B cell (primary cell): ENCODE data around the gene IDI2. TPM values are rescaled to one million over a fixed set of nuclear protein-coding genes. Genes with fewer than 3 reads are reported as not detected.

ENCODE experiments used
- ATAC-seq: fragments of 200-7000 bp; cut with Tn5 transposase; one replicate; pipeline ENCODE4 v1.10.0; 2021; ENCODE audit warnings: low read depth, mild to moderate bottlenecking, moderate number of reproducible peaks, moderate library complexity
- CTCF ChIA-PET: fragments of 350-600 bp; sonication (Branson Sonifier 250); formaldehyde crosslinking; loops from one replicate; lab custom pipeline; 2021; ENCODE audit warnings: antibody characterized with exemption, inconsistent platforms; lab: Charles Lee
- POLR2A ChIA-PET: fragments of 350-600 bp; sonication (Branson Sonifier 250); formaldehyde crosslinking; loops from one replicate; lab custom pipeline; 2021; ENCODE audit warnings: antibody characterized with exemption; lab: Charles Lee
- DNase-seq: peaks from one replicate; pipeline ENCODE4 v3.0.0; 2013
- H2AFZ ChIP-seq: 2 replicates; pipeline ENCODE4 v1.6.1; 2012; ENCODE audit warnings: mild to moderate bottlenecking, low read depth, low read length; ENCODE audit not compliant: insufficient read depth, poor library complexity, severe bottlenecking
- H3K27ac ChIP-seq, 2 donors: 1 replicate in 1 of 2; 2 replicates in 1 of 2; pipeline ENCODE4 v1.5.1; 2012 to 2013; ENCODE audit warnings: low read length in 2 of 2, mild to moderate bottlenecking in 2 of 2, moderate library complexity in 1 of 2
- H3K27me3 ChIP-seq, 4 experiments: fragments of 200-600 bp in 1 of 4; sonication (generic) in 1 of 4; replicated peaks in 1 of 4; 1 replicate in 2 of 4; 2 replicates in 2 of 4; pipeline versions ENCODE4 v1.6.1 to v1.7.0; 2013 to 2016; ENCODE audit warnings: low read length in 3 of 4, mild to moderate bottlenecking in 2 of 4, mixed read lengths in 1 of 4, moderate library complexity in 1 of 4; ENCODE audit not compliant: insufficient read depth in 4 of 4, control insufficient read depth in 3 of 4; ENCODE audit errors: control extremely low read depth in 1 of 4
- H3K36me3 ChIP-seq, 2 experiments: replicated peaks in 1 of 2; 1 replicate in 1 of 2; 2 replicates in 1 of 2; pipeline versions ENCODE4 v1.6.1 to v1.7.1; 2013; ENCODE audit warnings: low read length in 1 of 2; ENCODE audit not compliant: insufficient read depth in 2 of 2, control insufficient read depth in 1 of 2; ENCODE audit errors: control extremely low read depth in 1 of 2, extremely low read depth in 1 of 2
- H3K4me1 ChIP-seq, 2 donors: fragments of 200-600 bp in 1 of 2; sonication (generic) in 1 of 2; 1 replicate in 1 of 2; 2 replicates in 1 of 2; pipeline versions ENCODE4 v1.5.1 to v1.6.1; 2013 to 2017; ENCODE audit warnings: low read length in 2 of 2; ENCODE audit not compliant: control insufficient read depth in 2 of 2, insufficient read depth in 2 of 2
- H3K4me2 ChIP-seq: replicated peaks from 2 replicates; pipeline ENCODE3; 2012; ENCODE audit warnings: mild to moderate bottlenecking, low read depth, low read length; ENCODE audit not compliant: poor library complexity, severe bottlenecking
- H3K4me3 ChIP-seq, 5 experiments: fragments of 200-600 bp in 1 of 5; sonication (generic) in 1 of 5; 1 replicate in 3 of 5; 2 replicates in 2 of 5; pipeline versions ENCODE4 v1.5.1 to v1.7.0; 2011 to 2016; ENCODE audit warnings: low read length in 4 of 5, mild to moderate bottlenecking in 4 of 5, low read depth in 2 of 5, control low read depth in 1 of 5, moderate library complexity in 1 of 5; ENCODE audit not compliant: insufficient read depth in 1 of 5; ENCODE audit errors: control extremely low read depth in 1 of 5, extremely low read depth in 1 of 5
- H3K79me2 ChIP-seq: fragments of 200-600 bp; sonication (generic); one replicate; pipeline ENCODE4 v1.6.0; 2016; ENCODE audit warnings: low read length; ENCODE audit not compliant: control insufficient read depth, insufficient read depth
- H3K9ac ChIP-seq: fragments of 200-600 bp; sonication (generic); 2 replicates; pipeline ENCODE4 v1.6.1; 2017; ENCODE audit warnings: mild to moderate bottlenecking, low read length, moderate library complexity
- H3K9me3 ChIP-seq, 3 donors: one replicate each; pipeline versions ENCODE4 v1.6.1 to v1.7.1; 2013; ENCODE audit warnings: low read length in 2 of 3; ENCODE audit not compliant: control insufficient read depth in 2 of 3, insufficient read depth in 1 of 3; ENCODE audit errors: control extremely low read depth in 1 of 3
- H4K20me1 ChIP-seq: 2 replicates; pipeline ENCODE4 v1.6.0; 2012; ENCODE audit warnings: mild to moderate bottlenecking, low read length; ENCODE audit not compliant: insufficient read depth, control insufficient read depth, poor library complexity, severe bottlenecking
- H3K27ac Mint-ChIP-seq: one replicate; pipeline ENCODE4 v1.8.0; 2021; ENCODE audit warnings: mixed read lengths
- H3K27me3 Mint-ChIP-seq: one replicate; pipeline ENCODE4 v1.8.0; 2021; ENCODE audit warnings: mixed read lengths
- H3K4me1 Mint-ChIP-seq: one replicate; pipeline ENCODE4 v1.8.0; 2021; ENCODE audit warnings: mixed read lengths
- H3K4me3 Mint-ChIP-seq: one replicate; pipeline ENCODE4 v1.8.0; 2021; ENCODE audit warnings: mixed read lengths
- H3K9me3 Mint-ChIP-seq: one replicate; pipeline ENCODE4 v1.8.0; 2022; ENCODE audit warnings: mixed read lengths; ENCODE audit not compliant: insufficient read depth
- EZH2 ChIP-seq: IDR thresholded peaks from 2 replicates; pipeline ENCODE4 v1.6.1; 2012; ENCODE audit warnings: borderline replicate concordance, low read depth, mild to moderate bottlenecking, moderate library complexity, low read length; ENCODE audit not compliant: insufficient read depth, poor library complexity, severe bottlenecking
- WGBS: methylation state at CpG from one replicate; pipeline ENCODE4 v1.1.5; 2013; ENCODE audit warnings: missing lambda C conversion rate; ENCODE audit not compliant: insufficient coverage; 5-methylcytosine and 5-hydroxymethylcytosine counted together
- intact Hi-C: fragments of 100-400 bp; cut with micrococcal nuclease; formaldehyde crosslinking; loops from one replicate; pipeline ENCODE4 v1.10.0; 2022
- polyA plus RNA-seq: library from polyadenylated mRNA; depleted of rRNA; stranded (reverse); fragments of >200 nt; gene quantifications from 2 replicates; pipeline ENCODE4 v1.2.3, GENCODE V29; 2012
- total RNA-seq, 2 donors: library from RNA; stranded (reverse); fragments of 120-200 nt in 1 of 2; gene quantifications; 1 replicate in 1 of 2; 2 replicates in 1 of 2; pipeline versions ENCODE4 v1.2.3 to v1.2.4, GENCODE V29; 2013 to 2022
- TF ChIP-seq, protein P1 (sequence below): fragments of 200-600 bp; IDR thresholded peaks from one replicate; pipeline ENCODE4 v1.8.0; 2022; ENCODE audit warnings: antibody characterized with exemption, mild to moderate bottlenecking

IDI2 gene
- total and polyA plus RNA-seq, 2 donors (not counting 1 experiment from before 2014, with no cell fraction given), result not detected

DNA sequence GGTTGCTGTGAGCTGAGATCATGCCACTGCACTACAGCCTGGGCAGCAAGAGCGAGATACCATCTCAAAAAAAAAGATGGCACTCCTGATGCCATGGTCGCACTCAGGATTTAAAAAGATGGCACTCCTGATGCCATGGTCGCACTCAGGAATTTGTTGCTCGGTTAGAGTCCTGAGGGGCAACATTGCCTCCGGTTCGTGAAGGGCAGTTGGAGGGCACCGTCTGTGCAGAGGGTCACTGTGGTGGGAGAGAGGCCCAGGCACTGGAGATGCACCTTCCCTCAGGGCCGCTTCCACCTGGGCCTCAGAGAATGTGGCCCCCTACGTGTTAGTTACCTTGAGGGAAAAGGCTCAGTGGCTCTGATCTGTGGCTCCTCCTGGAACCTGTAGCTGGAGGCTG, 19.1 kb downstream of the IDI2 start:
- ATAC-seq, result no peak
- Histone ChIP-seq H3K4me2 (no peak overlapping the region), H4K20me1 (peaks cover 20% of the 10 kb centered on the region), H3K36me3 (peaks cover 7 to 90% of the 10 kb centered on the region in 2 experiments), H3K9ac (no peak overlapping the region), H3K27me3 (no peaks in the 10 kb centered on the region), H2AFZ (no peak overlapping the region), H3K79me2 (peaks cover 32% of the 10 kb centered on the region), H3K4me3 (no peak overlapping the region), H3K27ac (no peak overlapping the region), H3K4me1 (no peaks in the 10 kb centered on the region), H3K9me3 (peaks cover 0 to 4% (median 3%) of the 10 kb centered on the region in 3 donors)
- intact Hi-C loops, result no loop called here
- TF ChIP-seq, protein P1, sequence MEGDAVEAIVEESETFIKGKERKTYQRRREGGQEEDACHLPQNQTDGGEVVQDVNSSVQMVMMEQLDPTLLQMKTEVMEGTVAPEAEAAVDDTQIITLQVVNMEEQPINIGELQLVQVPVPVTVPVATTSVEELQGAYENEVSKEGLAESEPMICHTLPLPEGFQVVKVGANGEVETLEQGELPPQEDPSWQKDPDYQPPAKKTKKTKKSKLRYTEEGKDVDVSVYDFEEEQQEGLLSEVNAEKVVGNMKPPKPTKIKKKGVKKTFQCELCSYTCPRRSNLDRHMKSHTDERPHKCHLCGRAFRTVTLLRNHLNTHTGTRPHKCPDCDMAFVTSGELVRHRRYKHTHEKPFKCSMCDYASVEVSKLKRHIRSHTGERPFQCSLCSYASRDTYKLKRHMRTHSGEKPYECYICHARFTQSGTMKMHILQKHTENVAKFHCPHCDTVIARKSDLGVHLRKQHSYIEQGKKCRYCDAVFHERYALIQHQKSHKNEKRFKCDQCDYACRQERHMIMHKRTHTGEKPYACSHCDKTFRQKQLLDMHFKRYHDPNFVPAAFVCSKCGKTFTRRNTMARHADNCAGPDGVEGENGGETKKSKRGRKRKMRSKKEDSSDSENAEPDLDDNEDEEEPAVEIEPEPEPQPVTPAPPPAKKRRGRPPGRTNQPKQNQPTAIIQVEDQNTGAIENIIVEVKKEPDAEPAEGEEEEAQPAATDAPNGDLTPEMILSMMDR, result no peak
- no peak for TF ChIP-seq EZH2
- ChIA-PET POLR2A (no interaction called here), CTCF (interaction anchor here (0.6 kb wide), 1 partner anchor 123 kb away, joined by 5 read pairs; no protein-coding TSS in a partner anchor)
- H3K4me3 Mint-ChIP-seq, result no peak overlapping the region
- 100% methylated on average over 9 of the region's 9 CpGs for WGBS
- H3K4me1 Mint-ChIP-seq, result no peaks in the 10 kb centered on the region
- DNase-seq, result no peak
- no peak overlapping the region for H3K27ac Mint-ChIP-seq
- no peaks in the 10 kb centered on the region for H3K27me3 Mint-ChIP-seq
- H3K9me3 Mint-ChIP-seq, result no peaks in the 10 kb centered on the region

DNA sequence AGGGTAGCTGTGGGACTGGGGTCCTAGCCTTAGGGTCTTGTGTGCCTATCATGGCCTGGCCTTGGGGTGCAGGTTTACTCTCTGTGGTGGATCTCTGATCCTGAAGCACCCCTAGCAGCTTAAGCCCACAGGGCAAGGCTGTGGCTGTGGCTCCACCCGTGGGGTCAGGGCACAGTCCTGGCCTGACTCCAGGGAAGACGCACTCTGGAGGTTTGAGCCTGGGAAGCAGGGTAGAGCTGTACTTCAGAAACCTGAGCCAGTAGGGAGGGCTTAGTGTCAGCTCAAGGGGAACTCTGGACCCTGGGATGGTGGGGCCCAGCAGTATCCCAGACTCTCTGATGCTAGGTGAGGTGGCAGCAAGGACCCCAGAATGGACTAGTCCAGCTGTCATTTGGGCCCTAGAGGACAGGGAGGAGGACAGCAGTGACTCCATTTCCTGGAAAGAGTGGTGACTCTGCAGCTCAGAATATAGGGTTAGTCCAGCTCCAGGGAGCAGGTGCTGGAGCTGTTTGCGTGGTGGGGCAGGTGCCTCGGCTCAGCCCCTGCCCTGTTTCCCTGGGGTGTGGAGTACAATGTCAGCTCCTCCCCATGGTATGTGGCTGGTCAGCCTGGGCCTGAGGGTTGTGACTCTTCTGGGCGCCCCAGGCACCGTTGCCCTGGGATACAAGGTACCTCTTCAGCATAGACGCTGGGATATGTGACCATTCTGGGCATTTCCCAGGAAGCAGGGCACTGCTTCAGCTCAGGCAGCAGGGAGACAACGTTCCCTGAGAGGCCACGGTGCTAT, 21.6 kb downstream of the IDI2 start:
- DNase-seq, result no peak
- H3K4me3 ChIP-seq, result no peak overlapping the region
- Mint-ChIP-seq H3K4me3 (no peak overlapping the region), H3K27me3 (no peaks in the 10 kb centered on the region), H3K9me3 (no peaks in the 10 kb centered on the region), H3K27ac (no peak overlapping the region), H3K4me1 (no peaks in the 10 kb centered on the region)
- no peaks in the 10 kb centered on the region for H3K27me3 ChIP-seq
- ATAC-seq, result no peak
- peaks cover 37% of the 10 kb centered on the region for H3K79me2 ChIP-seq
- CTCF ChIA-PET, result no interaction called here
- WGBS, result 94% methylated on average over 8 of the region's 9 CpGs
- H3K9ac ChIP-seq, result no peak overlapping the region
- peaks cover 9 to 85% of the 10 kb centered on the region in 2 experiments for H3K36me3 ChIP-seq
- H3K4me2 ChIP-seq, result no peak overlapping the region
- no peak overlapping the region for H3K27ac ChIP-seq
- no peak overlapping the region for H2AFZ ChIP-seq
- POLR2A ChIA-PET, result no interaction called here
- intact Hi-C loops, result no loop called here
- H3K4me1 ChIP-seq, result no peaks in the 10 kb centered on the region
- TF ChIP-seq, protein P1, result no peak
- TF ChIP-seq EZH2, result no peak
- H4K20me1 ChIP-seq, result peaks cover 20% of the 10 kb centered on the region
- H3K9me3 ChIP-seq, result peaks cover 0 to 4% (median 3%) of the 10 kb centered on the region in 3 donors
